Neural progenitor cell (in vitro differentiated cells): ENCODE results near the gene RHO. TPM values are rescaled to one million over a fixed set of nuclear protein-coding genes. Genes with fewer than 3 reads are reported as not detected.

Experiments
- DNase-seq: peaks from one replicate; pipeline ENCODE4 v3.0.0-alpha.2; 2016; ENCODE audit warnings: low spot score
- H2AFZ ChIP-seq: fragments of 200-600 bp; sonication (generic); replicated peaks from 2 replicates; pipeline ENCODE4 v1.6.1; 2016; ENCODE audit warnings: antibody characterized with exemption
- H3F3A ChIP-seq: fragments of 200-600 bp; sonication (generic); 2 replicates; pipeline ENCODE4 v1.6.1; 2016; ENCODE audit warnings: antibody characterized with exemption, low read depth
- H3K27ac ChIP-seq: fragments of 200-600 bp; sonication (generic); 2 replicates; pipeline ENCODE4 v1.5.1; 2016; ENCODE audit warnings: mild to moderate bottlenecking
- H3K27me3 ChIP-seq: fragments of 200-600 bp; sonication (generic); 2 replicates; pipeline ENCODE4 v1.6.1; 2016; ENCODE audit warnings: mild to moderate bottlenecking, moderate library complexity
- H3K36me3 ChIP-seq: fragments of 200-600 bp; sonication (generic); 2 replicates; pipeline ENCODE4 v1.5.1; 2016
- H3K4me1 ChIP-seq: fragments of 200-600 bp; sonication (generic); 2 replicates; pipeline ENCODE4 v1.6.1; 2016; ENCODE audit warnings: mixed run types
- H3K4me2 ChIP-seq: fragments of 200-600 bp; sonication (generic); 2 replicates; pipeline ENCODE4 v1.6.1; 2016
- H3K4me3 ChIP-seq: fragments of 200-600 bp; sonication (generic); 2 replicates; pipeline ENCODE4 v1.5.1; 2016
- H3K79me2 ChIP-seq: fragments of 200-600 bp; sonication (generic); 2 replicates; pipeline ENCODE4 v1.6.1; 2016; ENCODE audit warnings: low read depth
- H3K9ac ChIP-seq: fragments of 200-600 bp; sonication (generic); 2 replicates; pipeline ENCODE4 v1.6.1; 2016
- H3K9me3 ChIP-seq: fragments of 200-600 bp; sonication (generic); 2 replicates; pipeline ENCODE4 v1.5.1; 2016; ENCODE audit warnings: low read depth
- H4K20me1 ChIP-seq: fragments of 200-600 bp; sonication (generic); 2 replicates; pipeline ENCODE4 v1.6.1; 2016; ENCODE audit warnings: low read depth
- H3K27ac Mint-ChIP-seq: 3 replicates; pipeline ENCODE4 v1.8.0; 2021; ENCODE audit warnings: mixed read lengths
- H3K27me3 Mint-ChIP-seq: 2 replicates; pipeline ENCODE4 v1.8.0; 2022; ENCODE audit warnings: low read depth, mild to moderate bottlenecking, inconsistent platforms, moderate library complexity, mixed read lengths; ENCODE audit not compliant: insufficient read depth
- H3K36me3 Mint-ChIP-seq: 3 replicates; pipeline ENCODE4 v1.8.0; 2021; ENCODE audit warnings: mixed read lengths
- H3K4me1 Mint-ChIP-seq: 3 replicates; pipeline ENCODE4 v1.8.0; 2021; ENCODE audit warnings: mixed read lengths
- H3K4me3 Mint-ChIP-seq: 3 replicates; pipeline ENCODE4 v1.8.0; 2021; ENCODE audit warnings: mild to moderate bottlenecking, moderate library complexity, mixed read lengths
- H3K9me3 Mint-ChIP-seq: 3 replicates; pipeline ENCODE4 v1.8.0; 2020; ENCODE audit warnings: mixed read lengths
- CTCF ChIP-seq: fragments of 200-600 bp; sonication (generic); IDR thresholded peaks from 2 replicates; pipeline ENCODE4 v1.5.1; 2017; ENCODE audit warnings: antibody characterized with exemption, mild to moderate bottlenecking
- EZH2 ChIP-seq: fragments of 200-600 bp; sonication (generic); IDR thresholded peaks from 2 replicates; pipeline ENCODE4 v1.6.1; 2017; ENCODE audit warnings: antibody characterized with exemption, mild to moderate bottlenecking, moderate library complexity
- EZH2phosphoT487 ChIP-seq: fragments of 200-600 bp; sonication (generic); IDR thresholded peaks from 2 replicates; pipeline ENCODE4 v1.6.1; 2017; ENCODE audit warnings: antibody characterized with exemption
- total RNA-seq: library from RNA; depleted of rRNA; stranded (reverse); fragments of >200 nt; gene quantifications from 2 replicates; pipeline ENCODE4 v1.2.3, GENCODE V29; 2015; ENCODE audit warnings: low replicate concordance

RHO gene
- total RNA-seq, 1 donor from 2014 or later: not detected

- Histone ChIP-seq H3K27ac (no peak overlapping the region), H4K20me1 (no peaks in the 10 kb centered on the region), H3K4me2 (no peak overlapping the region), H3K36me3 (no peaks in the 10 kb centered on the region), H3F3A (peaks cover 9% of the 10 kb centered on the region), H3K9ac (no peak overlapping the region), H3K79me2 (no peaks in the 10 kb centered on the region), H3K27me3 (no peaks in the 10 kb centered on the region), H2AFZ (no peak overlapping the region), H3K9me3 (no peaks in the 10 kb centered on the region), H3K4me3 (no peak overlapping the region), H3K4me1 (peaks cover 40% of the 10 kb centered on the region)
- Mint-ChIP-seq H3K27ac (no peak overlapping the region), H3K9me3 (no peaks in the 10 kb centered on the region), H3K4me3 (no peak overlapping the region), H3K36me3 (no peaks in the 10 kb centered on the region), H3K27me3 (no peaks in the 10 kb centered on the region), H3K4me1 (peaks cover 37% of the 10 kb centered on the region)
- DNase-seq: no peak
- TF ChIP-seq EZH2 (no peak), EZH2phosphoT487 (no peak), CTCF (no peak)
These were observed 30.5 kb downstream of the RHO start for GRCh38 chr3:129558772-129559564.

- Mint-ChIP-seq H3K4me3 (no peak overlapping the region), H3K36me3 (no peaks in the 10 kb centered on the region), H3K4me1 (peaks cover 30% of the 10 kb centered on the region), H3K27me3 (no peaks in the 10 kb centered on the region), H3K9me3 (no peaks in the 10 kb centered on the region), H3K27ac (no peak overlapping the region)
- H3K4me1 ChIP-seq: peaks cover 34% of the 10 kb centered on the region
- DNase-seq: no peak
- H3K9me3 ChIP-seq: no peaks in the 10 kb centered on the region
- H3K9ac ChIP-seq: no peak overlapping the region
- H3K79me2 ChIP-seq: no peaks in the 10 kb centered on the region
- H3F3A ChIP-seq: peaks cover 2% of the 10 kb centered on the region
- no peaks in the 10 kb centered on the region for H3K27me3 ChIP-seq
- no peak overlapping the region for H3K4me2 ChIP-seq
- no peak overlapping the region for H3K4me3 ChIP-seq
- no peak overlapping the region for H2AFZ ChIP-seq
- TF ChIP-seq EZH2phosphoT487 (no peak), CTCF (no peak), EZH2 (no peak)
- H4K20me1 ChIP-seq: no peaks in the 10 kb centered on the region
- no peaks in the 10 kb centered on the region for H3K36me3 ChIP-seq
- no peak overlapping the region for H3K27ac ChIP-seq
These were observed 31.2 kb downstream of the RHO start for GRCh38 chr3:129559565-129560079.

- H3K4me1 Mint-ChIP-seq: peaks cover 25% of the 10 kb centered on the region
- H3K9me3 Mint-ChIP-seq: no peaks in the 10 kb centered on the region
- Histone ChIP-seq H3K36me3 (no peaks in the 10 kb centered on the region), H2AFZ (no peak overlapping the region), H3F3A (no peaks in the 10 kb centered on the region), H4K20me1 (no peaks in the 10 kb centered on the region), H3K4me2 (no peak overlapping the region), H3K27me3 (no peaks in the 10 kb centered on the region), H3K79me2 (no peaks in the 10 kb centered on the region), H3K27ac (peak overlapping the region; percentile 53), H3K4me1 (peaks cover 27% of the 10 kb centered on the region), H3K9me3 (no peaks in the 10 kb centered on the region), H3K9ac (no peak overlapping the region), H3K4me3 (no peak overlapping the region)
- H3K27me3 Mint-ChIP-seq: peaks cover 2% of the 10 kb centered on the region
- TF ChIP-seq EZH2 (no peak), CTCF (no peak), EZH2phosphoT487 (no peak)
- no peak overlapping the region for H3K4me3 Mint-ChIP-seq
- H3K36me3 Mint-ChIP-seq: no peaks in the 10 kb centered on the region
- peak overlapping the region; percentile 6 for H3K27ac Mint-ChIP-seq
- no peak for DNase-seq
These were observed 31.9 kb downstream of the RHO start for GRCh38 chr3:129560269-129560787.
